HepG2 (cell line): Measurements from ENCODE around the gene HLA-DOA. TPM values are rescaled to one million over a fixed set of nuclear protein-coding genes. Genes with fewer than 3 reads are reported as not detected.
A peak's percentile ranks its signal among the peaks of the same experiment; 100 is the strongest.

Experiments used
- AKAP8 ChIP-seq: sonication (generic); formaldehyde crosslinking; IDR thresholded peaks from 2 replicates; pipeline ENCODE4 v1.5.1; 2020; ENCODE audit warnings: mild to moderate bottlenecking, missing genetic modification reagents
- ELF4 ChIP-seq: sonication (generic); formaldehyde crosslinking; IDR thresholded peaks from 2 replicates; pipeline ENCODE4 v1.5.0; 2020; ENCODE audit warnings: missing genetic modification reagents, mild to moderate bottlenecking, moderate library complexity, borderline replicate concordance
- FOXC1 ChIP-seq: sonication (generic); formaldehyde crosslinking; IDR thresholded peaks from 2 replicates; pipeline ENCODE4 v1.8.0; 2022; ENCODE audit warnings: mild to moderate bottlenecking, missing genetic modification reagents, borderline replicate concordance
- HOXA5 ChIP-seq: sonication (generic); formaldehyde crosslinking; IDR thresholded peaks from 2 replicates; pipeline ENCODE4 v1.4.0; 2020; ENCODE audit warnings: missing genetic modification reagents
- RARG ChIP-seq: sonication (generic); formaldehyde crosslinking; IDR thresholded peaks from 2 replicates; pipeline ENCODE4 v1.4.0; 2020; ENCODE audit warnings: low read depth, mild to moderate bottlenecking, missing genetic modification reagents
- SMAD1 ChIP-seq: sonication (generic); formaldehyde crosslinking; IDR thresholded peaks from 2 replicates; pipeline ENCODE4 v1.4.0; 2020; ENCODE audit warnings: missing genetic modification reagents, low read depth, mild to moderate bottlenecking, borderline replicate concordance
- TCF7 ChIP-seq: sonication (generic); IDR thresholded peaks from 2 replicates; pipeline ENCODE4 v1.6.1; 2016; ENCODE audit warnings: antibody characterized with exemption, low read depth
- TEAD3 ChIP-seq: optimal IDR thresholded peaks from 2 replicates; pipeline ENCODE3; 2016; ENCODE audit warnings: borderline replicate concordance
- TGIF2 ChIP-seq: IDR thresholded peaks from 2 replicates; pipeline ENCODE4 v1.6.1; 2016; ENCODE audit warnings: control low read depth, missing compliant biosample characterization
- ZFP82 ChIP-seq: sonication (generic); formaldehyde crosslinking; IDR thresholded peaks from 2 replicates; pipeline ENCODE4 v1.5.1; 2020; ENCODE audit warnings: mild to moderate bottlenecking, missing genetic modification reagents, borderline replicate concordance
- ZFX ChIP-seq: sonication (generic); formaldehyde crosslinking; IDR thresholded peaks from 2 replicates; pipeline ENCODE4 v1.4.0; 2020; ENCODE audit warnings: mild to moderate bottlenecking, low read depth, missing genetic modification reagents, moderate library complexity
- ZNF33B ChIP-seq: sonication (generic); formaldehyde crosslinking; IDR thresholded peaks from 2 replicates; pipeline ENCODE4 v1.5.1; 2020; ENCODE audit warnings: mild to moderate bottlenecking, missing genetic modification reagents
- ZNF501 ChIP-seq: sonication (generic); formaldehyde crosslinking; IDR thresholded peaks from 2 replicates; pipeline ENCODE4 v1.5.1; 2020; ENCODE audit warnings: mild to moderate bottlenecking, moderate library complexity, missing genetic modification reagents
- polyA plus RNA-seq, 8 experiments: library from polyadenylated mRNA; depleted of rRNA in 3 of 8; stranded (reverse) in 7 of 8; unstranded in 1 of 8; fragments of >200 nt; fragmentation: Illumina TruSeq in 4 of 8; extraction: Trizol in 4 of 8; gene quantifications; 2 replicates each; pipeline versions ENCODE4 v1.2.1 to v1.2.3, GENCODE V29; 2011 to 2016; ENCODE audit warnings: low read depth in 4 of 8, missing spikeins in 1 of 8, mixed read lengths in 1 of 8; ENCODE audit not compliant: insufficient read depth in 1 of 8
- total RNA-seq, 5 experiments: library from RNA; depleted of rRNA; stranded (reverse); fragments of >200 nt; fragmentation: Illumina TruSeq; extraction: Trizol; gene quantifications; 2 replicates each; pipeline ENCODE4 v1.2.3, GENCODE V29; 2016; ENCODE audit warnings: low read depth in 1 of 5
- TF ChIP-seq, protein P1 (sequence below): sonication (generic); formaldehyde crosslinking; IDR thresholded peaks from 2 replicates; pipeline ENCODE4 v1.4.0; 2020; ENCODE audit warnings: missing genetic modification reagents
- TF ChIP-seq, protein P2 (sequence below): sonication (generic); formaldehyde crosslinking; IDR thresholded peaks from 2 replicates; pipeline ENCODE4 v1.4.0; 2020; ENCODE audit warnings: mild to moderate bottlenecking, missing genetic modification reagents
- TF ChIP-seq, protein P3 (sequence below): sonication (generic); formaldehyde crosslinking; IDR thresholded peaks from 2 replicates; pipeline ENCODE4 v1.4.0; 2020; ENCODE audit warnings: missing genetic modification reagents, borderline replicate concordance

HLA-DOA gene
- total and polyA plus RNA-seq, 2 of the 13 experiments (the other 11 are each of a cell fraction or from before 2014, with no cell fraction given) = 0.03 to 0.09 TPM

DNA sequence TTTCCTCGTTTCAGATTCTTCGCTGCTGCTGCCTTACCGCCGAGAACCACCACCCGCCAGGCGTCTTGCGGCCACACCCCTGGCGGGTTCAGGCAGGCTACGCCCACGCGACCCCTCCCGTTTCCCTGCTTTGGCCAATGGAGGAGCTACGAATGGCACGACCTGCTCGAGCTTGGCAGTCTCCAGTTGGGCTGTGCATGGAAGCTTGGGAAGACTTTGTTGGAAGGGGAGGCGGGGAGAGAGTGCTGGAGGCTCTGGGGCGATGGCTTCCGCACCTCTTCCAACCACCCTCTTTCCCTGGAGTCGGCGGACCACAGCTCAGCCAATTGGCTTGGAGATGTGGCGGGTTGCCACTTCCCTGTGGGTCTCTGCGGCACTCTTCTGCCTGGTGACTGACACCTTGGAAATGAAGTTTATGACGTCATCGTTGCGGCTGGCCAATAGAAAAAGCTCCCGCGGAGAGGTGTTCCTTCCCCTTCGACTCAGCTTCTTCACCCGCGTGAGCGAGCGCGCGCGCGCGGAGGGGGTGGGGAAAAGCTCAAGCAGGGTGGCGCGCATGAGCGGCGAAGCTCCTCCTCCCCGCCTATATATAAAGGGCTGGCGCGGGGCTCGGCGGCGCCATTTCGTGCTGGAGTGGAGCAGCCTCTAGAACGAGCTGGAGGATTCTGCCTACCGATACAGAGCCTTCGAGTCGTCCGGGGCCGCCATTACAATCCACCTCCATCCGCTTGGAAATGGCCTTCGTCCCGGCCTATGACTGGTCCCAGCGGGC, 37.6 kb downstream of the HLA-DOA start (continued):
- TF ChIP-seq, protein P1, sequence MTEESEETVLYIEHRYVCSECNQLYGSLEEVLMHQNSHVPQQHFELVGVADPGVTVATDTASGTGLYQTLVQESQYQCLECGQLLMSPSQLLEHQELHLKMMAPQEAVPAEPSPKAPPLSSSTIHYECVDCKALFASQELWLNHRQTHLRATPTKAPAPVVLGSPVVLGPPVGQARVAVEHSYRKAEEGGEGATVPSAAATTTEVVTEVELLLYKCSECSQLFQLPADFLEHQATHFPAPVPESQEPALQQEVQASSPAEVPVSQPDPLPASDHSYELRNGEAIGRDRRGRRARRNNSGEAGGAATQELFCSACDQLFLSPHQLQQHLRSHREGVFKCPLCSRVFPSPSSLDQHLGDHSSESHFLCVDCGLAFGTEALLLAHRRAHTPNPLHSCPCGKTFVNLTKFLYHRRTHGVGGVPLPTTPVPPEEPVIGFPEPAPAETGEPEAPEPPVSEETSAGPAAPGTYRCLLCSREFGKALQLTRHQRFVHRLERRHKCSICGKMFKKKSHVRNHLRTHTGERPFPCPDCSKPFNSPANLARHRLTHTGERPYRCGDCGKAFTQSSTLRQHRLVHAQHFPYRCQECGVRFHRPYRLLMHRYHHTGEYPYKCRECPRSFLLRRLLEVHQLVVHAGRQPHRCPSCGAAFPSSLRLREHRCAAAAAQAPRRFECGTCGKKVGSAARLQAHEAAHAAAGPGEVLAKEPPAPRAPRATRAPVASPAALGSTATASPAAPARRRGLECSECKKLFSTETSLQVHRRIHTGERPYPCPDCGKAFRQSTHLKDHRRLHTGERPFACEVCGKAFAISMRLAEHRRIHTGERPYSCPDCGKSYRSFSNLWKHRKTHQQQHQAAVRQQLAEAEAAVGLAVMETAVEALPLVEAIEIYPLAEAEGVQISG (CRISPR knock-in tag) = peak; percentile 84
- TF ChIP-seq ZNF501 (no peak), ZNF33B (CRISPR knock-in tag) (peak; percentile 70), FOXC1 (CRISPR knock-in tag) (peak; percentile 93), TCF7 (no peak), ZFX (peak; percentile 55; the same call in 1 of the 2 replicates), RARG (CRISPR knock-in tag) (no peak), HOXA5 (CRISPR knock-in tag) (peak; percentile 97), AKAP8 (peak; percentile 88), ELF4 (CRISPR knock-in tag) (no peak), TGIF2 (CRISPR knock-in tag) (peak; percentile 74), TEAD3 (CRISPR knock-in tag) (peak; percentile 47), SMAD1 (CRISPR knock-in tag) (peak; percentile 73; the same call in 1 of the 2 replicates), ZFP82 (CRISPR knock-in tag) (peak; percentile 83; the same call in 1 of the 2 replicates)
- TF ChIP-seq, protein P2, sequence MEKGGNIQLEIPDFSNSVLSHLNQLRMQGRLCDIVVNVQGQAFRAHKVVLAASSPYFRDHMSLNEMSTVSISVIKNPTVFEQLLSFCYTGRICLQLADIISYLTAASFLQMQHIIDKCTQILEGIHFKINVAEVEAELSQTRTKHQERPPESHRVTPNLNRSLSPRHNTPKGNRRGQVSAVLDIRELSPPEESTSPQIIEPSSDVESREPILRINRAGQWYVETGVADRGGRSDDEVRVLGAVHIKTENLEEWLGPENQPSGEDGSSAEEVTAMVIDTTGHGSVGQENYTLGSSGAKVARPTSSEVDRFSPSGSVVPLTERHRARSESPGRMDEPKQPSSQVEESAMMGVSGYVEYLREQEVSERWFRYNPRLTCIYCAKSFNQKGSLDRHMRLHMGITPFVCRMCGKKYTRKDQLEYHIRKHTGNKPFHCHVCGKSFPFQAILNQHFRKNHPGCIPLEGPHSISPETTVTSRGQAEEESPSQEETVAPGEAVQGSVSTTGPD (CRISPR knock-in tag) = no peak
- TF ChIP-seq, protein P3, sequence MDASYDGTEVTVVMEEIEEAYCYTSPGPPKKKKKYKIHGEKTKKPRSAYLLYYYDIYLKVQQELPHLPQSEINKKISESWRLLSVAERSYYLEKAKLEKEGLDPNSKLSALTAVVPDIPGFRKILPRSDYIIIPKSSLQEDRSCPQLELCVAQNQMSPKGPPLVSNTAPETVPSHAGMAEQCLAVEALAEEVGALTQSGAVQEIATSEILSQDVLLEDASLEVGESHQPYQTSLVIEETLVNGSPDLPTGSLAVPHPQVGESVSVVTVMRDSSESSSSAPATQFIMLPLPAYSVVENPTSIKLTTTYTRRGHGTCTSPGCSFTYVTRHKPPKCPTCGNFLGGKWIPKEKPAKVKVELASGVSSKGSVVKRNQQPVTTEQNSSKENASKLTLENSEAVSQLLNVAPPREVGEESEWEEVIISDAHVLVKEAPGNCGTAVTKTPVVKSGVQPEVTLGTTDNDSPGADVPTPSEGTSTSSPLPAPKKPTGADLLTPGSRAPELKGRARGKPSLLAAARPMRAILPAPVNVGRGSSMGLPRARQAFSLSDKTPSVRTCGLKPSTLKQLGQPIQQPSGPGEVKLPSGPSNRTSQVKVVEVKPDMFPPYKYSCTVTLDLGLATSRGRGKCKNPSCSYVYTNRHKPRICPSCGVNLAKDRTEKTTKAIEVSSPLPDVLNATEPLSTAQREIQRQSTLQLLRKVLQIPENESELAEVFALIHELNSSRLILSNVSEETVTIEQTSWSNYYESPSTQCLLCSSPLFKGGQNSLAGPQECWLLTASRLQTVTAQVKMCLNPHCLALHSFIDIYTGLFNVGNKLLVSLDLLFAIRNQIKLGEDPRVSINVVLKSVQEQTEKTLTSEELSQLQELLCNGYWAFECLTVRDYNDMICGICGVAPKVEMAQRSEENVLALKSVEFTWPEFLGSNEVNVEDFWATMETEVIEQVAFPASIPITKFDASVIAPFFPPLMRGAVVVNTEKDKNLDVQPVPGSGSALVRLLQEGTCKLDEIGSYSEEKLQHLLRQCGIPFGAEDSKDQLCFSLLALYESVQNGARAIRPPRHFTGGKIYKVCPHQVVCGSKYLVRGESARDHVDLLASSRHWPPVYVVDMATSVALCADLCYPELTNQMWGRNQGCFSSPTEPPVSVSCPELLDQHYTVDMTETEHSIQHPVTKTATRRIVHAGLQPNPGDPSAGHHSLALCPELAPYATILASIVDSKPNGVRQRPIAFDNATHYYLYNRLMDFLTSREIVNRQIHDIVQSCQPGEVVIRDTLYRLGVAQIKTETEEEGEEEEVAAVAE (CRISPR knock-in tag) = peak; percentile 63
